Adrenal gland (tissue), 5 donors: ENCODE results near the gene ISLR.

Source experiments
- CTCF ChIP-seq, 6 experiments: fragments of 450-650 bp in 4 of 6; fragments of 200-600 bp in 2 of 6; sonication (generic) in 1 of 6; IDR thresholded peaks; 1 replicate in 5 of 6; 2 replicates in 1 of 6; pipeline versions ENCODE4 v1.5.1 to v1.8.0; 2016 to 2021; ENCODE audit warnings: antibody characterized with exemption in 6 of 6, mild to moderate bottlenecking in 2 of 6, moderate library complexity in 1 of 6
- POLR2A ChIP-seq, 2 donors: fragments of 450-650 bp; IDR thresholded peaks; one replicate each; pipeline ENCODE4 v1.6.1; 2017; ENCODE audit warnings: antibody characterized with exemption in 2 of 2, mild to moderate bottlenecking in 2 of 2, moderate library complexity in 1 of 2
- donor health status: DM: no; HTN: no; CAD: no.

- peak; percentile 89 to 99 (median 98) for TF ChIP-seq CTCF (IDR thresholded peaks at IDR 0.05)
- TF ChIP-seq POLR2A (IDR thresholded peaks at IDR 0.05): no peak
Observed at GRCh38 chr15:74127255-74127953, 46.1 kb upstream of the ISLR start.
